IPS-18c (cell line): ENCODE data around the gene SP2.
"Not testable (repeated sequence)": the region's sequence is repeated elsewhere in the genome, so short reads cannot be mapped to it uniquely, and the experiment has no call there.

Experiments
- H3K4me3 ChIP-seq: 2 replicates; pipeline ENCODE4 v1.7.0; 2013; ENCODE audit warnings: low read depth, mild to moderate bottlenecking, low read length, moderate library complexity; ENCODE audit not compliant: insufficient read depth
- H3K9me3 ChIP-seq: one replicate; pipeline ENCODE4 v1.6.1; 2013; ENCODE audit warnings: mild to moderate bottlenecking, low read length, moderate library complexity; ENCODE audit not compliant: control insufficient read depth, insufficient read depth

The SP2 gene

DNA sequence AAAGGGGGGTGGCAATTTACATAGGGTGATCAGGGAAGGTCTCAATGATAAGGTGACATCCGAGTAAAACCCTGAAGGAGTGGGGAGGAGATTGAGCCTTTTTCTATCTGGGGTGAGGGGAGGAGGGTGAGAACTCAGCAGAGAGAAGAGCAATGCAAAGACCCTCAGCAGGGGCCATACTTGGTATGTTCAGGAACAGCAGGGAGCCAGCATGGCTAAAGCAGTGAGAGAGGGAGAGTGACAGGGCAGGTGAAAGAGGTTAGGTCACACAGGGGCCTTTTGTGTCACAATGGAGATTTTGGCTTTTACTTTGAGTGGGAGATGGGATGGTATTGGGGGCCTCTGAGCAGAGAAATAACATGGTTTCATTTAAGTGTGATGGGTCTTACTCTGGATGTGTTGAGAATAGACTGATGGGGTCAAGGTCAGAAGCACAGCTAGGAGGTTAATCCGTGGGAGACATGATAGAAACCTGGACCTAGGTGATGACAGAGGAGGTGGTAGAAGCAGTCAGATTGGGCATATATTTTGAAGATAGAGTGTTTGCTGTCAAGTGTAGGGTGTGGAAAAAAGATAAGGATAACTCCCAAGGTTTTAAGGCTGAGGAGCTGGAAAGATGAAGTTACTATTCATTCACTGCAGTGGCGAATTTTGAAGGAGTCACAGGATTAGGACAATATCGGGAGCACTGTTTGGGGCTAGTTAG, 6.2 kb downstream of the SP2 start:
- no peak overlapping the region for H3K4me3 ChIP-seq
- H3K9me3 ChIP-seq = peaks cover 2% of the 10 kb centered on the region

DNA sequence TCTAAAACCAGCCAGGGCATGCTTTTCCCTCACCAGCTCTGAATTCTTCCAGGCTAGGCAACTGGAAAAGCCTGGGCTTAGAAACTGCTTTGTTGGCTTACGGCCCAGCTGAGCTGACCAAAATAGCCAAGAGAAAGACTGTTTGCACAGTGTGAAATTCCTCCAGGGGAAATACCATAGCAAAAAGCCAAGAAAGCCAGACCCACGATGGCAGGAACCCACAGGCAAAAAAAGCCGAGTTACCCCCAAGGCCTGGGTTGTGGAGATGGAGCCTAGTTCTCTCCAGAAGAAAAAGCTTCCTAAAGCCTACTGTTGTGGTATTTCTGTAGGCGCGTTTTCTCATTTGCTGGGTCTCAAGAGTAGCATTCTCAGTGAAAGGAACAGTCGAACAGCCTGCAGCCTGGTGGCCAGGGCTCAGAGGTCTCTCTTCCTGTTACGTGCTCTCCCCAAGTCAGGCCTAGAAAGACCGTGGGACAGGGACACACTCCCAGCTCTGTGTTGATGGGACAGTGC, 9.2 kb downstream of the SP2 start:
- Histone ChIP-seq H3K9me3 (no peaks in the 10 kb centered on the region), H3K4me3 (no peak overlapping the region)

DNA sequence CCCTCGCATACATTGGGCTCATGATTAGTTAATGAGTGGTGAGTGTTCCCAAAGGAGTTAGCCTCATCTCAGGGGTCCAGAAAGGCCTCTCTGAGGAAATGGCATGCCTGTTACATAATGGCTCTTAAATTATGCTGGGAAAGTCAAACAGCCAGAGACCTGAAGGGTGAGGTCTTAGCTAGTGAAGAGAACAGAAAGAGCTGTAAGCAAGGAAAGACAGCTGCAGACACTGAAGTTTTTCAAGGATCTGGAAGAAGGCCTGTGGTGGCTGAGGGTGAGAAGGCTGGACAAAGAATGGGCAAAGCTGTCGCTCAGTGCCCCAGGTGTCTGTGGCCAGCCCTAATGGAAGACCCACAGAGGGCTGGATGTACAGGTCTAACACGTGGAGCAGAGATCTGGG, 10.4 kb downstream of the SP2 start:
- H3K4me3 ChIP-seq = no peak overlapping the region
- H3K9me3 ChIP-seq = no peaks in the 10 kb centered on the region

DNA sequence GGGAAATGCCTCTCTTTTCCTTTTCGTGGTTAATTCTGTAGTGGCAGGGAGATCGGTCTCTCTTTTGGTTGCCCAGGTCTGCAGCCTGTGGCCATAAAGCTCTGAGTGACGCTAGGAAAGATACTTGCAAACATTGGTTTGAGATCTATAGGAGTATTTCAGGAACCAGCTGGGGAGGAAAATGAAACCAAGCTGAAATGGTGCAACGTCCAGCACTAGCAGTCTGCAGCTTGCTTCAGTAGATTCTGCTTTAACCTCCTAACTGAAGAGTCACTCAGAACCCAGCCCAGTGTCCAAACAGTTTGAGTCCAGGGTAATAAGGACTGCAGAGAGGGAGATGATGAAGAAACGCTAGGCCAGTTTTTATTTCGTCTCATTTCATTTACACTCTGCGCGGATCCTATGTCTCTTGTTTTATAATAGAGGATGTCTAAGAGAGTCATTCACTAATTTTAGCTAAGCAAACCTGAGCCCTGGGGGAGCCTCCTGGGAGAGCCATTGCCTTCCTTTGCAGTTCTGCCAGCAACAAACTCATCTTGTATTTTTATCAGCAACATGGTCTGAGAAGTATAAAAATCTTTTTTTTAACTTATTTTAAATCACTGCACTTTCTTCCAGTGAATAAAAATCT, 12.0 kb downstream of the SP2 start:
- H3K4me3 ChIP-seq = no peak overlapping the region
- no peaks in the 10 kb centered on the region for H3K9me3 ChIP-seq

DNA sequence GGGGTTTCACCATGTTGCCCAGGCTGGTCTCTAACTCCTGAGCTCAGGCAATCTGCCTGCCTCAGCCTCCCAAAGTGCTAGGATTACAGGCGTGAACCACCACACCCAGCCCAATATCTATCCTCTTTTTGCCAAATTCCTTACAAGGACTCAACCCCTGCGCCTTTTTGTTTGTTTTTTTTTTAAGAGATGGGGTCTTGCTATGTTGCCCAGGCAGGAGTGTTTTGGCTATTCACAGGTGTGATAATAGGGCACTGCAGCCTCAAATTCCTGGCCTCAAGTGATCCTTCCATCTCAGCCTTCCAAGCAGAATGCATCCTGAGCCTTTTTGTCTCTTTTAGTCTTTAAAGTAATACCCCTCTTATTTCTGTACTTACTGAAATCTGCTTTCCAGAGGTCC, 17.0 kb downstream of the SP2 start:
- H3K9me3 ChIP-seq = peaks cover 3% of the 10 kb centered on the region
- H3K4me3 ChIP-seq = no peak overlapping the region

DNA sequence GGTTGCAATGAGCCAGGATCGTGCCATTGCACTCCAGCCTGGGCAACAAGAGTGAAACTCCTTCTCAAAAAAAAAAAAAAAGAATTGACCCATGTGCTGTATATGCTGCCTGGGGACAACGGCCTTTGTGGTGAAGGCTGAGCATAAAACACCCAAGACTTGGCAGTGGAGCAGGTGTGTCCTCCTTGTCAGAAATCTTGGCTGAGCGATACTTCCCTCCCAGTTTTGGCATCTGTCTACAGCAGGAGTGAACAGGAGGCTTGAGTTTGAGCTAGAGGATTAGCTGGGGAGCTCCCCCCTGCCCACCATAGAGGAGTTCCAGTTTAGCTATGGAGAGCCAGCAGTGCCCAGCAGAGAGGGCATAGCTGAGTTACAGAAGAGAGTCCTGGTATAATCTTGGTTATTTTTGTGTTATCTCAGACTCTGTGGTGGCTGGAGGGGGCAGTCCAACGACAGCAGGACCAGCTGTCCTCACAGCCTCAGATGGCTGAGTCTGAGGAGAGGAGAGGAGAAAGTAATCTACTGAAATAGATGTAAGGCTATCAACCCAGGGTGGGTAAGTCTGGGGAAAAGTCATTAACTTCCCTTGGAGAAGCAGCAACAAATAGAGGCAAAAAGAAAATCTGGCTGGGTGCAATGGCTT, 18.4 kb downstream of the SP2 start:
- H3K9me3 ChIP-seq = peaks cover 3% of the 10 kb centered on the region
- no peak overlapping the region for H3K4me3 ChIP-seq

DNA sequence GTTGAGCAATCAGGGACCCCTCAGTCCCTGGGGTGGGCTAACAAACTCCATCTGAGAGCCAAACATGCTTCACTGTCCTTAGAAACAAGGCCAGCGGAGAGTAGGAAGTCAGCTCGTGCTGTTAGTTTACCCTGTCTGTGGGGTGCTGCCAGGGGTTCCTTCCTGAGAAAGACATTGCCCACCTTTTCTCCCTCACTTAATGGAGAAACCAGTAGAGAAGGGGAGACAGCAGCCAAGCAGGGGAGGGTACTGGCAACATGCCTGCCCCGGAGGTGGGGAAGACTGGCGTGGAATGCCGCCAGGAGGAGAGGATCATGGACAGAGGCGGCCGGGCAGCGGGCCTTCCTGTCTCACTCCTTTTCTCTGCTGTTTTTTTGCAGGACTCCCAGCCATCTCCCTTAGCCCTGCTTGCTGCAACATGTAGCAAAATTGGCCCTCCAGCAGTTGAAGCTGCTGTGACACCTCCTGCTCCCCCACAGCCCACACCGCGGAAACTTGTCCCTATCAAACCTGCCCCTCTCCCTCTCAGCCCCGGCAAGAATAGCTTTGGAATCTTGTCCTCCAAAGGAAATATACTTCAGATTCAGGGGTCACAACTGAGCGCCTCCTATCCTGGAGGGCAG, 19.9 kb downstream of the SP2 start:
- peaks cover 3% of the 10 kb centered on the region for H3K9me3 ChIP-seq
- no peak overlapping the region for H3K4me3 ChIP-seq

DNA sequence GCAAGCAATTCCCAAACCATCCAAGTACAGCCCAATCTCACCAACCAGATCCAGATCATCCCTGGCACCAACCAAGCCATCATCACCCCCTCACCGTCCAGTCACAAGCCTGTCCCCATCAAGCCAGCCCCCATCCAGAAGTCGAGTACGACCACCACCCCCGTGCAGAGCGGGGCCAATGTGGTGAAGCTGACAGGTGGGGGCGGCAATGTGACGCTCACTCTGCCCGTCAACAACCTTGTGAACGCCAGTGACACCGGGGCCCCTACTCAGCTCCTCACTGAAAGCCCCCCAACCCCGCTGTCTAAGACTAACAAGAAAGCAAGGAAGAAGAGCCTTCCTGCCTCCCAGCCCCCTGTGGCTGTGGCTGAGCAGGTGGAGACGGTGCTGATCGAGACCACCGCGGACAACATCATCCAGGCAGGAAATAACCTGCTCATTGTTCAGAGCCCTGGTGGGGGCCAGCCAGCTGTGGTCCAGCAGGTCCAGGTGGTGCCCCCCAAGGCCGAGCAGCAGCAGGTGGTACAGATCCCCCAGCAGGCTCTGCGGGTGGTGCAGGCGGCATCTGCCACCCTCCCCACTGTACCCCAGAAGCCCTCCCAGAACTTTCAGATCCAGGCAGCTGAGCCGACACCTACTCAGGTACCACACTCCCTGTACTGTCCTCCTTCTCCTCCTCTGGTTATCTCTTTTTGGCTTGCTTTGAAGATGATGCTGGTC, 20.6 kb downstream of the SP2 start:
- Histone ChIP-seq H3K4me3 (no peak overlapping the region), H3K9me3 (peaks cover 3% of the 10 kb centered on the region)

DNA sequence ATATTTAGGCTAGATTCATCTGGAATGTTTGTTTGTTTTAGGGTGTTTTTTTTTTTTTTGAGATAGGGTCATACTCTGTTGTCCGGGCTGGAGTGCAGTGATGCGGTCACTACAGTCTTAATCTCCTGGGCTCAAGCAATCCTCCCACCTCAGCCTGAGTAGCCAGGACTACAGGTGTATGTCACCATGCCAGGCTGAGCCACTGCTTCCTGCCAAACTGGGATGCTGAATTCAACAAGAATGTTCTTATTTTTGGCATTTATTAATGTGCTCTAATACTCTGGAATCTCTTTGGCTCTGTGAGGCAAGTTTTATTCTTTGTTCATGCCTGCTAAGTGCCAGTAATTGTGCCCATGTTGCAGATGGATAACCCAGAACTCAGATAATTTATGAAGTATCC, 21.5 kb downstream of the SP2 start:
- Histone ChIP-seq H3K4me3 (no peak overlapping the region), H3K9me3 (peaks cover 3% of the 10 kb centered on the region)

DNA sequence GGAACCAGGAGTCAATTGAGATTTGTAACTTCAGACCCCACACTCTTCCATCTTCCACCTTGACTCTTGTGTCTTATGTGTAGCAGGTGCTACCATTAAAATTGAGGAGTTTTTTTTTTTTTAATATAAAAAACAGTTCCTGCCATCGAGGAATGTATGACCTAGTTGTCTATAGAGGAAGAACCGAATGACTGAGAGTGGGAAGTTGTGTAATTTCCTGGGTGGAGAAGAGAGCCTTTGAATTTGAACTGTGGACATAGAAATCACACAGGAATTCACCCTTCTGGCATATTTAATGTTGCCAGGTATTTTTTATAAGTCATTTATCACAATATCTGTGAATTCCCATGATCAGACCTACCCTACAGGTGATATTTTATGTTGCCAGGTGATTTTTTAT, 22.0 kb downstream of the SP2 start:
- H3K9me3 ChIP-seq = peaks cover 3% of the 10 kb centered on the region

DNA sequence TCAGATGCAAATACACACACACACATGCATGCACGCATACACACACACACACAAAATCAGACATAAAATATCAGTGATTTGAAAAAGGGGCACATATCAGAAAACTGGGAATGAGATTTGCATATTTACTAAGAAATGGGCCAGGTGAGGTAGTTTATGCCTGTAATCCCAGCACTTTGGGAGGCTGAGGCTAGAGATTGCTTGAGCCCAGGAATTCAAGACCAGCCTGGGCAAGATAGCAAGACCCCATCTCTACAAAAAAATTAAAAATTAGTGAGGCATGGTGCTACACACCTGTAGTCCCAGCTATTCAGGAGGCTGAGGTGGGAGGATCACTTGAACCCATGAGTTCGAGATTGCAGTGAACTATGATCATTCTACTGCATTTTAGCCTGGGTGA, 23.0 kb downstream of the SP2 start:
- Histone ChIP-seq H3K4me3 (no peak overlapping the region), H3K9me3 (peaks cover 3% of the 10 kb centered on the region)

More for the DNA sequence above, 22.0 kb downstream of the SP2 start:
- H3K4me3 ChIP-seq = no peak overlapping the region

DNA sequence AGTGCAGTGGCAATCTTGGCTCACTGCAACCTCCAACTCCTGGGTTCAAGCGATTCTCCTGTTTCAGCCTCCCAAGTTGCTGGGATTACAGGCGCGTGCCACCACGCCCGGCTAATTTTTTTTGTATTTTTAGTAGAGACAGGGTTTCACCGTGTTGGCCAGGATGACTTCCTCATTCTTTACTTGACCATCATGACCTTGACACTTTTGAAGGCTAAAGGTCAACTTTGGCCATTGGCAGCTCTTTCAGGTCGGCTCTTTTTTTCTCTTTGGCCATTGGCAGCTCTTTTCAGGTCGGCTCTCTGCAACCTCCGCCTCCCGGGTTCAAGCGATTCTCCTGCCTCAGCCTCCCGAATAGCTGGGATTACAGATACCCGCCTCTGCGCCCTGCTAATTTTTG, 23.9 kb downstream of the SP2 start:
- not testable (repeated sequence) for H3K4me3 ChIP-seq, H3K9me3 ChIP-seq

DNA sequence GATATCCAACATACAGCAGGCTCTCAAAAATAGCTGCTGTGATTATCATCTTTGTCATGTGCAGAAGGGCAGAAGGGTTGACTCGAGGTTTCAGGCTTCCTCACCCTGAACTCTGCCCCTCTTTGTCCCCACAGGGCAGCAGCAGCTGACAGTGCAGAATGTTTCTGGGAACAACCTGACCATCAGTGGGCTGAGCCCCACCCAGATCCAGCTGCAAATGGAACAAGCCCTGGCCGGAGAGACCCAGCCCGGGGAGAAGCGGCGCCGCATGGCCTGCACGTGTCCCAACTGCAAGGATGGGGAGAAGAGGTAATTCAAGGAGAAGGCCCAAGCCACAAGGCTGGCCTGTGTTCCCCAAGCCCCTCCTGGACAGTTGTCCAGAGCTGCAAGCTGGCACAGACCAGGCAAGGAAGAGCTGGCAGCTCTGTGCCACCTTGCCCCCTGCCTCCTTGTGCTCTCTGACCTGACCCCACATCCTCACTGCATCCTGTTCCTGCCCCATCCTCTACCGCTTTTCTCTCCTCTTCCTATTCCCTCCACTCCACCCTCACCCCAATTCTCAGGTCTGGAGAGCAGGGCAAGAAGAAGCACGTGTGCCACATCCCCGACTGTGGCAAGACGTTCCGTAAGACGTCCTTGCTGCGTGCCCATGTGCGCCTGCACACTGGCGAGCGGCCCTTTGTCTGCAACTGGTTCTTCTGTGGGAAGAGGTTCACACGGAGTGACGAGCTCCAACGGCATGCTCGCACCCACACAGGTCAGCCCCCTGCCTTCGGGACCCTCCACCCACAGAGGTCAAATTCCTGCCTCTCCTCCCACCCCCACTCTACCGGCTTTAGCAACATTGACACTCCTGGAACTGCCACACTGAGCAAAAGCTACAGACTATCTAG, 29.0 kb downstream of the SP2 start:
- H3K9me3 ChIP-seq = no peaks in the 10 kb centered on the region
- no peak overlapping the region for H3K4me3 ChIP-seq

DNA sequence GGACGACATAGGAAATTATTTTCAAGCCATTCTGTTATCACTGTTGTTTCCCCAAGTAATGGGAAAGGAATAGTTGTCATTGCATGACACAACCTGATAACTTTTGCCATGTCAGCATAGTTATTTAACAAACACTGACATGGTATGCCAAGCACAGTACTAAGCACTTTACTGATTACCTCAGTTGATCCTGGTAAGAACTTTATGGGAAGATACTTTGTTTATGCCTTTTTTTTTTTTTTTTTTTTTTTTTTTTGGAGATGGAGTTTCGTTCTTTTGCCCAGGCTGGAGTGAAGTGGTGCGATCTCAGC, 29.6 kb downstream of the SP2 start:
- no peaks in the 10 kb centered on the region for H3K9me3 ChIP-seq

DNA sequence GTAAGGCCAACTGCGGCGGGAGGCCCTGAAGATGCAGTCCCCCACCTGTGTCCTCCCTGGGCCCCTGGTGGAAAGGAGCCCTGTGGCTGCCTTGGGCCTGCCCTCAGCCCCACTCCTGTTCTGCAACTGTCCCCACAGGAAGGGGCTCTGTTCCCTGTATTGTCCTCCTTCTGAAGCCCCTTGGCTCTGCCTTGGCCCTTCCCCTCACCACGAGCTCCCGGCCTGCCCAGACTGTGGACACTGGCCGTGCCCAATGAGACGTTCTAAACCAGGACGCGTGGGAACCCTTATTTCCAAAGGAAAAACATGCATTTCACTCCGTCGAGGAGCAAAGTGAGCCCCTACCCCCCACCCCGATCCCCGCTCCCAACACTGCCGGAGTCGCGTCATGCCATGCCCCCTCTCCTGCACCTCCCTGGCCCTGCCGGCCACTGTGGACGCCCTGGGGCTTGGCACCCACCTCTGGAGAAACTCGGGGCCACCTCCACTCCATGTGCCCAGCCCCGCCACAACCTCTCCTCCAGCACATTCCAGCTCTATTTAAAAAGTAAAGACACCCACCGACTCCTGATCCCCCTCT, 31.9 kb downstream of the SP2 start:
- Histone ChIP-seq H3K9me3 (no peaks in the 10 kb centered on the region), H3K4me3 (no peak overlapping the region)

More for the DNA sequence above, 29.6 kb downstream of the SP2 start:
- no peak overlapping the region for H3K4me3 ChIP-seq

DNA sequence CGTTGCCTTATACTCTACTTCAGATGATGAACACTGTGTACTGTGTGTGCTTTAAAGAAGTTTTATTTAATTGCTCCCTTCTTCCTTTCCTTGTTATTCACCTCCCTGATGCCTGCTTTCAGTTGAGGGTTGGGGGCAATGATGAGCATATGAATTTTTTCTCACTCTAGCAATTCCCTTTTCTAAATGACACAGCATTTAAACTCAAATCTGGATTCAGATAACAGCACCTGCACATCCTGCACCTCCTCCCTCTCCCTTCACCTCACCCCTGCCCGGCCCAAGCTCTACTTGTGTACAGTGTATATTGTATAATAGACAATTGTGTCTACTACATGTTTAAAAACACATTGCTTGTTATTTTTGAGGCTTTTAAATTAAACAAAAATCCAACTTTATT, 32.4 kb downstream of the SP2 start:
- Histone ChIP-seq H3K9me3 (no peaks in the 10 kb centered on the region), H3K4me3 (no peak overlapping the region)
